Measurements from ENCODE around the gene SHE.

- TF ChIP-seq, protein P1, sequence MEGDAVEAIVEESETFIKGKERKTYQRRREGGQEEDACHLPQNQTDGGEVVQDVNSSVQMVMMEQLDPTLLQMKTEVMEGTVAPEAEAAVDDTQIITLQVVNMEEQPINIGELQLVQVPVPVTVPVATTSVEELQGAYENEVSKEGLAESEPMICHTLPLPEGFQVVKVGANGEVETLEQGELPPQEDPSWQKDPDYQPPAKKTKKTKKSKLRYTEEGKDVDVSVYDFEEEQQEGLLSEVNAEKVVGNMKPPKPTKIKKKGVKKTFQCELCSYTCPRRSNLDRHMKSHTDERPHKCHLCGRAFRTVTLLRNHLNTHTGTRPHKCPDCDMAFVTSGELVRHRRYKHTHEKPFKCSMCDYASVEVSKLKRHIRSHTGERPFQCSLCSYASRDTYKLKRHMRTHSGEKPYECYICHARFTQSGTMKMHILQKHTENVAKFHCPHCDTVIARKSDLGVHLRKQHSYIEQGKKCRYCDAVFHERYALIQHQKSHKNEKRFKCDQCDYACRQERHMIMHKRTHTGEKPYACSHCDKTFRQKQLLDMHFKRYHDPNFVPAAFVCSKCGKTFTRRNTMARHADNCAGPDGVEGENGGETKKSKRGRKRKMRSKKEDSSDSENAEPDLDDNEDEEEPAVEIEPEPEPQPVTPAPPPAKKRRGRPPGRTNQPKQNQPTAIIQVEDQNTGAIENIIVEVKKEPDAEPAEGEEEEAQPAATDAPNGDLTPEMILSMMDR (conservative IDR thresholded peaks at IDR 0.05; ENCODE audit: low read depth in 2 of 2): no peak
- no peak for TF ChIP-seq EZH2 (IDR thresholded peaks at IDR 0.05; ENCODE audit: low read depth, unreplicated experiment)
Observed at GRCh38 chr1:154466206-154466605, 36.0 kb downstream of the SHE start.
